Endometrium (tissue), 2 donors: ENCODE data around the gene C20orf144.
A peak's percentile ranks its signal among the peaks of the same experiment; 100 is the strongest.

Experiments used
- FAIRE-seq: peaks from 2 replicates; lab custom pipeline; 2012; peaks lifted over from hg19 to GRCh38; lab: Jason Lieb, UNC
- donor health status: control.
- donor health status: control.

Gene C20orf144

DNA sequence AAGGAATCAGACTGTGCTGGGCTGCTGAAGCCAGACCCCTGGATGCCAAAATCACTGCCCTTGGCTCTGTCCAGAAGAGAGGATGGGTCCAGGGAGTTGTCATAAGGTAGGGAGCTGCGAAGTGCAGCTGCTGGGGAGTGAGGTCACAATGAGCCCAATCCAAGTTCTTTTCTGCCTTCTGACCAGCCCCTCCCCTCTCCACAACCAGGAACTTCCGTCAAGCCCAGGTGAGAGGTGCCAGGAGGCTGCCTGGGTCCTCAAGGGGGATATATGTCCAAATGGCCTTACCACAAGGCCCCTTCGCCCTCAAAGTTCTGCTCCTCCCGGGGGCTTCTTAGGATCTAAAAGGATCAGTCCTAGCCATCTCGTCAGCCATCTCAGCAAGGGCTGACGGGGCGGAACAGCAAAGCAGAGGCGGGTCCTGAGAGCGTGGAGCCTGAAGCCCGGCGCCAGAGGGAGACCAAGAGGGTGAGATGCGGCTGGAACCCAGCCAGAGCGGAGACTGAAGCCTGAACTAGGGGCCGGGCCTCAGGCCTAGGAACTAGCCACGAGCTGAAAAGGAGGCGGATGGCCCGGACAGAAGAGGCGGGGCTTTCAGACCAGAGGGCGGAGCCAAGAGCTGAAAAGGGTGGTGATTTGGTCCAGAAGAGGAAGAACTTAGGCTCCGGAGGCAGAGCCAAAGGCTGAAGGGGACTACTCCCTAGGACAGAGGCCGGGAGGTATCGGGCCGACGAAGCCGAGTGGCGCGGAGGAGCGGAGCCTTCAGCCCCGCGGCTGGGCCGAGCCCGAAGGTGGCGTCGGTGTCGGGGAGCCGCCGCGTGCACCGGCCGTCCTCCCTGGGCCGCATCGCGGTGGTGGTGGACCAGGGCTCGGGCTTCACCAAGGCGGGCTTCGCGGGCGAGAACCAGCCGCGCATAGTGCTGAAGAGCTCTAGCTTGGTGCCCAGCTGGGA, 4.4 kb downstream of the C20orf144 start, which contains the start of gene ACTL10:
Gene ACTL10, plus strand, starts transcription at position 651 of the 952 bp plus-strand sequence. CDS start 555 bp downstream, outside the sequence.
- peak; percentile 96 for FAIRE-seq

DNA sequence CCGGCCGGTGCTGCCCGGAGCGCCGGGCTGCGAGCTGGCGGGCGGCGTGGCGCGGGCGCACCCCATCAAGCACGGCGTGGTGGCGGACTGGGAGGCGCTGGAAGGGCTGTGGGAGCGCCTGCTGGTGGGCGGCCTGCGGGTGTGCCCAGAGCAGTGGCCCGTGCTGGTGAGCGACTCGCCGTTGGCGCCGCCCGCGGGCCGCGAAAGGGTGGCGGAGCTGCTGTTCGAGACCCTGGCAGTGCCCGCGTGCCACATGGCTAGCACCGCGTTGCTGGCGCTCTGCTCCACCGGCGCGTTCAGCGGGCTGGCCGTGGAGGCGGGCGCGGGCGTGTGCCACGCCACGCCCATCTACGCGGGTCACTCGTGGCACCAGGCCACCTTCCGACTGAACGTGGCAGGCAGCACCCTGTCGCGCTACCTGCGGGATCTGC, 5.1 kb downstream of the C20orf144 start:
- no peak for FAIRE-seq

DNA sequence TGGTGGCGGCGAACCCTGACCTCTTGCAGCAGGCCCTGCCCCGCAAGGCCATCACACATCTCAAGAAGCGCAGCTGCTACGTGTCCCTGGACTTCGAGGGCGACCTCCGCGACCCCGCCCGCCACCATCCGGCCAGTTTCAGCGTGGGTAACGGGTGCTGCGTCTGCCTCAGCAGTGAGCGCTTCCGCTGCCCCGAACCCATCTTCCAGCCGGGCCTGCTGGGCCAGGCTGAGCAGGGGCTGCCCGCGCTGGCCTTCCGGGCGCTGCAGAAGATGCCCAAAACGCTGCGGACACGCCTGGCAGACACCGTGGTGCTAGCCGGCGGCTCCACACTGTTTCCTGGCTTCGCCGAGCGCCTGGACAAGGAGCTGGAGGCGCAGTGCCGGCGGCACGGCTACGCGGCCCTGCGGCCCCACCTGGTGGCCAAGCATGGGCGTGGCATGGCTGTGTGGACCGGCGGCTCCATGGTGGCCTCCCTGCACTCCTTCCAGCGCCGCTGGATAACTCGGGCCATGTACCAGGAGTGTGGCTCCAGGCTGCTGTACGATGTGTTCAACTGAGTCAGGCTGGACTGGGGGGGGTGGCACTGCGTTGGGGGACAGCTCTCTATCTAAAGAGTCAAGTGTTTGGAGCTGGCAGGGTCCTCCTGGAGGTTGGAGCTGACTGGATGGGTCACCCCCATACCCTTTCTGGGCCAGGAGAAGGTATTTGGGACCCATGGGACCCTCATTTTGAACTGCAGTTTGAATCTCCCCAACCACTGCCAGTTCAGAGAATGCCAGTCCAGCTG, 5.7 kb downstream of the C20orf144 start:
- no peak for FAIRE-seq

DNA sequence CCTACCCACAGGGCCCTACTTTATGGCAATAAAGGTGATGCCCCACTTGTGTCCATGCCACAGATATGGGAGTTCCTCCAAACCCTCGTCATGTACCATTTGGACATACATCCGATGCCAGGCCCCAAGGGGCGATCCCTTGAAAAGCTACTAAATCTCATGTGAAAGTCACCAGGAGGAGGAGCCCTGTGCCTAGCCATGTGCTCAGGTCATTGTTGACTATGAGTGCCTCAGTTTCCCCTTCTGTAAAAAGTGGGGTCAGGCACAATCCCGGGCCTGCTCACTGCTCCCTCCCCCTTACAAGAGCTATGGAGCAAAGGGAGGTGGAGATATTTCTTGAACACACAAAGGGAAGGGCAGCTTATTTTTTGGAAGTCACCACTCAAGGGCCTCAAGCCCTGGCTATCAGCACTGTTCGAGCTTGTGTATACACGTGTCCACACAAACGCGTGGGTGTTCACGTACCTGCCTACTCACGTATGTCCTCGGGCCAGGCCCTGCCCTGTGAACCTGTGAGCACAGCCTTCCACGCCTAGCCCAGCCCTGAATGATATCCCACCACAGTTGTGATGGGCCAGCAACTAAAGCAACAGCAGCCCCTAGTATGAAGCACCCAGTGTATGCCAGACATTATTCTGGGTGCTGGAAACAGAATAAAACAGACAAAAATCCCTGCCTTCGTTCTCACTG, 6.5 kb downstream of the C20orf144 start:
- FAIRE-seq, result no peak

DNA sequence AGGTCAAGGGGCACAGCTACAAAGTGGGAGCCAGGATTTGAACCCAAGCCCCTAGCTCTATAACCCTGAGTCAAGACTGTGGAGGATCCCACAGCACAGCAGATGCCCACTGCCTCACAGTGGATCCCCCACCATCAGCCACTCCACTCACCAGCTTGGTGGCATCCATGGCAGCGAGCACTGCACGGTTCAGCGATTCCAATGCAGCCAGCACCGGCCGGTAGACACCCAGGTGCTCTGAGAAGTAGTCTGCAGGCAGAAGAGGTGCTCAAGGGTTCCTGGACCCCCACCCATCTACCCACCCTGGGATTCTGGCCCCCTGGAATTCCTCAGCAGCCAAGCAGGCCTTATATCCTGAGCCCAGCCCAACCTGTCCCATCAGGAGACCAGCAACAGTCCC, 7.1 kb downstream of the C20orf144 start:
- no peak for FAIRE-seq

DNA sequence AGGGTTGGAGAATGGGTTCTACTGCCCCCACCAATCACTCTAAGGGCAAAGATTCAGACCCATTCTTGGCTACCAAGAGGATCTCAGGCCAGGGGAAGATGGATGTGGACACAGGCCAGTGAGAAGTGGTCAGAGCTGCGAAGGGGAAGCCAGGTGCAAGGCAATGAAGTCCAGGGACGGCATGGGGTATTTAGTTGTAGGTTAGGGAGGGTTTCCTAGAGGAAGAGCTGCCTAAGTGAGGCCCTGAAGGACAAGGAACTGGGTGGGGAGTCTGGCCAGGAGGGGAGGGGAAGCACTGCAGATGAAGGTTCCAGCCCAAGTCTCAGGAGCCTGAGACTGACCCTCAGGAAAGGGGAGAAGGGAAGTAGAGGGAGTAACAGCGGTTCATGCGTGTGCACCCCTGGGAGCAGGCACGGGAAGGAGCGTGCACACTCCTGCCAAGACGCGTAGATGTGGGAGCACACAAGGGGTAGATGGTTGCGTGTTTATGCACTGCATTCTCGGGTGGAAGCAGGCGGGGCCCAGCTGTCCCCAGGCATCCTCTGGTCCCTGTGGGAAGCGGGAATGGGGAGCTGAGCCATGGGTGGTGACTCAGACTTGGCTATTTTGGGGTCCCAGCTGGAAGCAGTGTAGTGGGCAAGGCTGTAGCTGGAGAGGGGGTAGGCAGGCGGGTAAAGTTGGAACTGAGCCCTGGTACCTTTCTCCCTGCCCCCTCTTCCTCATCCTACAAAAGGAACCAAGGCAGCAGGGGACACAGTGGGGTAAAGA, 7.9 kb downstream of the C20orf144 start:
- FAIRE-seq, result no peak

DNA sequence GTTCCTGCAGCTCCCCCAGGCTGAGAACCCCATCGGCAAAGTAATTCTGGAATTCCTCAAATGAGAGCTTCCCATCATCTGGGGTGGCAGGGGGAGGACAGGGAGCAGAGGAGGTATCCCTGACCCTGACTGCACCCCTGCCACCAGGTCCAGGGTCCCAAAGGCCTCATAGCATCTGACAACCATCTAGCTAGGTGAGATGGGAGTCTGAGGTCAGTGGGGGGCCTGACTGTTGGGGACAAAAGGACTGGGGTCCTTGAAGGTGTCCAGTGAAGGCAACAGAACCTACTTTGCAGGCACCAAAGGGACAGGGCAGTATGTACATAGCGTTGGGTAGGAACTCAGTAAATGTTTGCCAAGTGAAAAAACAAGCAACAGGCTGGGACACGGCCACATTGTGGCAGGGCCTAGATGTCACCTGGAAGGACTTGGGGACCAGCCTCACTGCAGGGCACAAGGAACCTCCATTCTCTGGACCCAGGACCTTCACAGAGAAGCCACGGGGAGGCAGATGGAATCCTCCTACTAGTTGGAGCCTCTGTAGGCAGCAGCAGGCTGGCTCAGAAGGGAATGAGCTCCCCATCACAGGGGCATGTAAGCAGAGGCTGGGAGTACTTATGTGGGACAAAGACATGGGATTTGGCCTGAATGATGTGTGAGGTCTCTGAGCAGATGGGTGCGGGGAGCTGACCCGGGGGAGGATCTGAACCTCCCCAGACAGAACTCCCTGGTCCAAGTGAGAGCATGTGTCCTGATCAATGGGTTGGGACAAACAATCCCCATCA, 8.8 kb downstream of the C20orf144 start:
- no peak for FAIRE-seq

DNA sequence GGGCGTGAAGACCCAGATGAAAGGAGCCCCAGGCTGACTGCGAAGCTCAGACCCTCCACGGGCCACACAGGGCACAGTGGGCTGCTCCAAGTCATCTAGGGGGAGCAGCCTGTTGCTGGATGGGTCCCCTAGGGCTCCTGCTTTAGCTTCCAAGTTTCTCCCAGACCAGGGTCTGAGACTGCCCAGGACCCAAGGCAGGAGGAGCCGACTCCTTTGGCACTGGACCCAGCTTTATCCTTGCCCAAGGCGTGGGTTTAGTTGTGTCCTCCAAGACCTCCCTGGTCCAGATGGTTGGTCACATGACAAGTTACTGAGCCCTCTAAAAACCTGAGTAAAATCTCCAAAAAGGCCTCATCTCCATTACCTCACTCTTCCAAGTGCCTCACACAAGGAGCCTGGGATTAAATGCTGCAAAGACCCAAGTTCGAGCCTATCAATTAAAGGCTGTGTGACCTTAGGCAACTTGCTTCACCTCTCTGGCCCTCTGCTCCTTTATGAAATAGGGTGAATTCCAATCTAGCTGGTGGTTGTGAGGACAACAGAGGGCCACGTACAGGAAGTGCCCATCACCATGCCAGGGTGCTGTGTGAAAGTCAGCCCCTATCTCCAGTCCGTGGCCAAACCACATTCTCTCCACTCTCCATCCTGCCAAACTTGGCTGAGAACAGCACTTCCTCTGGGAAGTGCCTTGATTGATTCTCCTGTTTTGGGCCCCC, 9.6 kb downstream of the C20orf144 start:
- FAIRE-seq, result no peak

DNA sequence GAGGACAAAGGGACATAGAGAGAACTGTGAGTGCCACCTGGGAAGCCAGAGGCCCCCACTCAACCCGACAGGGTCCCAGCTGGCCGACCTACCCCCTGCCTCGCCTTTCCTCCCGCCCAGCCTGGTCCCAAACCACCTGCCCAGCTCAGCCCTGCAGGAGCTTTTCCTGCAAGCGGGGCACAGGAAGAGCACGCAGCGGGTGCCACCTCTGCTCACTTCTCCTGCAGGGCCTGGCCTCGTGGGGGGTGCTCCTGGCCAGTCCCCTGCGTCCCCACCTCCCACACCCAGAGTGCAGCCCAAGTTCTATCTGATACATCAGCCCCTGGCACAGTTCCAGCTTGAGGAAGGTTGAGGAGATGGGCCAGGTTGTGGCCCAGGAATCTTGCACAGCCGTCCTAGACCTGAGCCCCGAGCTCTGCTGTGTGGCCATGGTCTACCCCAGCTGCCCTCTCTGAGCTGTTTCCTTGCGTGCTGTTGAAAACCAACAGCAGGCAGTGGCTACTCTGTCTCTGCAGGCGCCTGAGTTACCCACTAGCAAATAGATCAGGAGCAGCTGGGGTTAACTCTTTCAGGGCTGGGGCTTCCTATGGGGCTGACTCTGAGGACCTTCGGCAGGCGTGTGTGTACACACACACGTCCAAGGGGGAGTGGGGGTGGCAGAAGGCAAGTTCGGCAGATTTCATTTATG, 10.4 kb downstream of the C20orf144 start:
- FAIRE-seq, result no peak

DNA sequence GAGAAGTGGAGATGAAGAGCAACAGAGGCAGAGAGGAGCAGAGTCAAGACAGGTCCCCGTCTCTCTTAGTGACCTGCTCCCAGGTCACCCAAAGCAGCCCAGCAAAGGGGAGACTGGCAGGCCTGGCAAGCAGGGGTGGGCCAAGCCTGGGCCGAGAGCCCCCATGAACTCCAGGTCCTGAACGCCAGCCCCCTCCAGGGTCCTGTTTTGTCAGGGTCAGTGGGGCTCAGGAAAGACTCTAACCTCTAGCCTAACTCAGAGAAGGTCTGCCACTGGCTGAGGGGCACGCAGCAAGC, 10.9 kb downstream of the C20orf144 start:
- no peak for FAIRE-seq

DNA sequence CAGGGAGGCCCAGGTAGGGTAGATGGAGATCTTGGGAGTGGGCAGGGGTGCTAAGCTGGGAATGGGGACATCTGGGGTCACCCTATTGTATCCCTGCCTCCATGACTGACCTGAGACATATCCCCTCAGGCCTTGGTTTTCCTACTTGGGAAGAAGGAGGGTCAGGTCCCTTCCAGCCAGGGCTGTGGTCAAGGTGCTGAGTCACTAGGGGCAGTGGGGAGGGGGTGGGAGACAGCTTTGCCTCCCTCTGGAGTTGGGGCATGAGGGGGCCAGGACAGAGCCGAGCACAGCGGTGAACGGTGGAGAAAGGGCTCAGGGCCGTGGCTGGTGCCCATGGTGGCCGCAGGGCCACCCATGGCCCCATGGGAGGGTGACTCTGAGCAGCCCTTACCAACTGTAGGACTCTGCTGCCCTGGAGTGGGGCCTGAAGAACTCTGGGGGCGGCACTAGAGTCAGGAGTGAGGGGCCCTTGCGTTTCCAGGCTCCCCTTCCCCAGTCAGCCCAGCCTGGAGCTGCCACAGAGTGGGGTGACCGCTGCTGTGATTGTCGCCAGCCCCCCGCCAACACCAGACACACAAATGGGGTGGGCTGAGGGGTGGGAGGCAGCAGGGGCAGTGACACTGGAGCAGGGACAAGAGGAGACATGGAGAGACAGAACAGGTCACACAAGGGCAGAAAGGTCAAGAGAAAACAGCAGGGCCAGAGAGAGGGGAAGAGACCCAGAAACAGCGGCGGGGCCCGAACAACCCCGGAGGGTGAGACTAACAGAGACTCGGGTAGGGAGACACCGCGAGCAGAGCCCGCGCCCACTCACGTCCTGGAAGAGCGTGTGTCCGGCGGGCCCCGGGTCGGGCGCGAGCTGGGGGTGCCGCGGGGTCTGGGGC, 11.5 kb downstream of the C20orf144 start:
- FAIRE-seq, result no peak

DNA sequence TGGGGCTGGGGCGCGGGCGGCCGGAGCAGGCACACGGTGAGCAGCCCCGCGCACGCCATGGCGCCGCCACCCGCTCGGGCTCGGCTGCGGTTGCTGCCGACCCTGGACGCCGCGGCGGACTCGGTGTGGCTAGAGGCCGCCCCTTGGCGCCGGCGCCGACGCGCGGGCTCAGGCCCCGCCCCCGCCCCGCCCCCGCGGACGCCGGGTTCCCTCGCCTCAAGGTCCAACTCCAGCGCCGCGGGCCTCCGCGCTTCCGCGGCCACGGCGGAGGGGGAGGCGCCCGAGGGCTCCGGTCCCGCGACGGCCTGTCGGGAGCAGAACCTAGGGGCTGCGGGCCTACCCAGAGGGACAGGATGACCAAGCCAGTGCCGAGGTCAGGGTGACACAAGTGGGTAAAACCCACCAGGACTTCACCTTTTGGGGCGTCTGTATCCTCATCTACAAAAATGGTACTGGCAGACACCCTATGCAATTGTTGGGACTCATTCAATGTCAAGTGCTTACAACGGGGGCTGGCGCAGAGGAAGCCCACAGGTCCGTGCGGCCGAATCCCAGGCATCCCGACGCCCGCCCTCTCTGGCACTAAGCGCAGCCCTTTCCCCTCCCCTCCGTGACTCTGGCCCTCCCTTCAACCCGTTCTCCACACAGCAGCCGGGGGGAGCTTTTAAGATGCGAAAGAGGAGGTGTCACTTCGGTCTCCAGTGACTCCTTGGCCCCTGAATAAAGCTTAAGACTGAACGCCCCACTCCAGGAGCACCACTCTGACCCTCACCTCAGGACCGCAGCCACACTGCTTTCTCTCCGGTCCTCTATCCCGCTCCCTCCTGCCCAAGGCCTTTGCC, 12.4 kb downstream of the C20orf144 start, which contains the start of gene NECAB3:
Gene NECAB3, minus strand, starts transcription at position 135 of the 842 bp plus-strand sequence. Its CDS starts 76 bp downstream, at position 59.
- no peak for FAIRE-seq

DNA sequence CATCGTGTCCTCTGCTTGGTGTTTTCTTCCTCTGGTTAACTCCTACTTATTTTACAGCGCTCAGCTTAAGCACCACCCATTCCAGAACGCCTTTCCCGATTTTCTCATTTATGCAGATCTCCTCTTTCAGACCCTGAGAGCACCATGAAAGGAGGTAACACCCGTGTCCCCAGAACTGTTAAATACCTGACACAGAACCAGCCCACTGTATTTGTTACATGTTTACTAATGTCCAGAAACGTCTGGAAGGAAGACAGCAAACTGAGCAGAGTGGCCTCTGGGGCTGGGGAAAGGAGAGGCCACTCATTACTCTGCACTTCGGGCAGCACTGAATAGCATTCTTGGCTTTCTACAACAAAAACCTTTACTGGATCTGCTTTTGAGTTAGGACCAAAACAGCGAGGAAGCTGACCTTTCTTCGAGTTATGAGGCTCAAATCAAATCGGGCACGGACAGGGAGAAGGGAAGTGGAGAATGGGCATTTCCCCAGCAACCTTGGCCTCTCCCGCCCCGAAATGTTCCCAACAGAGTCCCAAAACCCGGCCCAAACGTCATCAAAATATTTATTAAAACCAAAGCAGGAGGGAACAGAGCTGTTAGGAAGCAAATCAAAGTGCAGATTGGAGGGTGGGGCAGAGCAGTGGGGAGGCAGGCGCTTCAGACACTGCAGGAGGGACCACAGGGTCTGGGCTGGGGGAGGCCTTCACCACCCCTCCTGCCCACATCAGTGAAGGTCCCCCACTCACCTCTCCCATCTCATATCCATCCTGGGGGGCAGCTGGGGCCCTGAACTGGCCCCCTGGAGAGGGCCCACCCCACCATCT, 13.2 kb downstream of the C20orf144 start:
- no peak for FAIRE-seq

DNA sequence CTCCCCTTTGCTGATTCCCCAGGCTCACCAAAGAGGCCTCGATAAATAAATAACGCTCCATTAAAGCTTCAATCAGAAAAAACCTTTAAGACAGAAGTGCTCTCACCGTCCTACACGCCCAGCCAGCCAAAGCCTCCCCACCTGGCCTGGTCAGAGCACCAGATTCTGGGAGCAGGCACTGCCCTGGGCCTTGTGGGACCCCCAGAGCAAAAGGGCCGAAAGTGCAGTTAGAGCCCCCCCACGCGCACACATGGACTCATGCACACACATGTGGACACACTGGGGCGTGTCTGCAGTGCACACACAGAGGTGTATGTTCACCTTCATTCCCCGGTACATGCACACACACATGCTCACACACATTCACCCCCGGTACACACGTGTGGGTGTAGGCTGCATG, 14.0 kb downstream of the C20orf144 start:
- FAIRE-seq, result no peak

DNA sequence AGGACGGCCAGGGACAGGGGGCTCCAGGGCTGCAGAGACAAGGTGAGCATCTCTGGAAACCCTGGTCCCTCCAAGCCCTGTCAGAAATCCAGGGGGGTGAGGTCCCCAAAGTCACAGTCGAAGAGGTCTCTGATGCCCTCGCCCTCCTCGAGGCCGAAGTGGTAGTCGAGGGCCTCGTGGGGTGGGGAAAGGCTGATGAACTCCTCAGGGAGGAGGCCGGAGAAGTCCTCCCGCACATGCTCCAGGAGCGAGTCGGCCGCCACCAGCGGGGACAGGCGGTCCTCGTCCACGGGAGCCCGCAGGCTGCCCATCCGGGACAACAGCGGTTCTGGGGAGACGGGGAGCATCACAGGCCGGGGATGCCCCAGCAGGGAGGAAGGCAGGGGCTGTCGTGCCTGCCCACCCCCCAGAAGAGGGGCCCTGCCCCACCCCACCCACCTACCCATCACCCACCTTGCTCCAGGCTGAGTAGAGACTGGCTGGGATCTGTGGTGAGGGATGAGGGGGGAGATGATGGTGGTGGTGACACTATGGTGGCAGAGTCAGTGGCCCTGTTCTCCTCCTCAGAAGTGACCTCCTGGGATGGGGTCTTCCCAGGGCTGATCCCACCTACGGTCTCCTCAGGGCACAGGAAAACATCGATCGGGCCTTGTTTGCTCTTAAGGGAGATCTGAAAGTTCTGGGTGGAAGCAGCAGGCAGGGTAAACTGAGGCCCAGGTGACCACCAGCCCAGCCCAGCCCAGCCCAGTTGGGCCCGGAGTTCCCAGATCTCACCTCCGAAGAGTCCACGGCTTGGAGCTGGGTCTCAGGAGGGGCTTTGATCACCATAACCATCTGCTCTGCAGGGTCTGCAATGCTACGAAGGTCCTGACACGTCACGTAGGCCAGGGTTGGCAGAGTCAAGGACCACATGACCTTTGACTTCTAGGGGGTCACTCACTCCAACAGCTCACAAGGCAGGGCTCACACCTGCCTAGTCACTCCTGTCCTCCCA, 14.8 kb downstream of the C20orf144 start:
- FAIRE-seq, result no peak
